T-helper 9 cell (primary cell): ENCODE data around the gene TENM4.
"Not testable (repeated sequence)": the region's sequence is repeated elsewhere in the genome, so short reads cannot be mapped to it uniquely, and the experiment has no call there.

Source experiments
- DNase-seq: peaks from one replicate; pipeline ENCODE4 v3.0.0-alpha.2; 2020

The TENM4 gene

GRCh38 chr11:79241205-79241851, 199.5 kb downstream of the TENM4 start:
- DNase-seq = no peak

- DNase-seq = no peak
Measured at GRCh38 chr11:79237703-79238102, 203.1 kb downstream of the TENM4 start.

- no peak for DNase-seq
Measured at GRCh38 chr11:79237091-79237490, 203.7 kb downstream of the TENM4 start.

- no peak for DNase-seq
Measured at GRCh38 chr11:79236541-79236971, 204.3 kb downstream of the TENM4 start.

GRCh38 chr11:79235696-79236095, 205.1 kb downstream of the TENM4 start:
- DNase-seq = no peak

- no peak for DNase-seq
Measured at GRCh38 chr11:79232346-79232745, 208.5 kb downstream of the TENM4 start.

- no peak for DNase-seq
Measured at GRCh38 chr11:79229047-79229446, 211.8 kb downstream of the TENM4 start.

- DNase-seq = no peak
Measured at GRCh38 chr11:79227767-79228755, 212.8 kb downstream of the TENM4 start.

GRCh38 chr11:79227308-79227707, 213.5 kb downstream of the TENM4 start:
- no peak for DNase-seq

- DNase-seq = no peak
Measured at GRCh38 chr11:79226126-79226525, 214.7 kb downstream of the TENM4 start.

- not testable (repeated sequence) for DNase-seq
Measured at GRCh38 chr11:79222163-79222562, 218.7 kb downstream of the TENM4 start.

- no peak for DNase-seq
Measured at GRCh38 chr11:79221444-79222130, 219.2 kb downstream of the TENM4 start.

GRCh38 chr11:79220171-79220570, 220.7 kb downstream of the TENM4 start:
- DNase-seq = no peak

GRCh38 chr11:79219186-79220045, 221.4 kb downstream of the TENM4 start:
- no peak for DNase-seq

GRCh38 chr11:79212741-79213190, 228.1 kb downstream of the TENM4 start:
- DNase-seq = no peak

GRCh38 chr11:79209540-79210266, 231.1 kb downstream of the TENM4 start:
- DNase-seq = no peak

GRCh38 chr11:79208126-79208525, 232.7 kb downstream of the TENM4 start:
- DNase-seq = no peak

GRCh38 chr11:79206951-79207350, 233.9 kb downstream of the TENM4 start:
- no peak for DNase-seq

- DNase-seq = no peak
Measured at GRCh38 chr11:79205786-79206185, 235.0 kb downstream of the TENM4 start.

GRCh38 chr11:79201677-79202347, 239.0 kb downstream of the TENM4 start:
- no peak for DNase-seq
